Medulla oblongata (tissue), 1 donor: ENCODE measurements around the gene JMJD7.

Experiments
- DNase-seq: peaks from one replicate; pipeline ENCODE4 v3.0.0-alpha.2; 2015; ENCODE audit errors: extremely low spot score

JMJD7 gene

GRCh38 chr15:41827880-41828806 is at the start of gene JMJD7:
Gene JMJD7, plus strand, starts transcription at chr15:41828092. Its CDS starts 33 bp downstream, at chr15:41828125.
- DNase-seq: peak; percentile 93

- no peak for DNase-seq
These were observed 49.4 kb upstream of the JMJD7 start for GRCh38 chr15:41778521-41778920.

GRCh38 chr15:41779662-41780157 is 48.2 kb upstream of the JMJD7 start:
- no peak for DNase-seq

GRCh38 chr15:41780266-41780665 is 47.6 kb upstream of the JMJD7 start:
- DNase-seq: no peak

- DNase-seq: no peak
These were observed 47.2 kb upstream of the JMJD7 start for GRCh38 chr15:41780727-41781126.

GRCh38 chr15:41782371-41783282 is 45.3 kb upstream of the JMJD7 start:
- no peak for DNase-seq

- DNase-seq: no peak
These were observed 44.6 kb upstream of the JMJD7 start for GRCh38 chr15:41783296-41783695.

GRCh38 chr15:41788262-41788661 is 39.6 kb upstream of the JMJD7 start:
- no peak for DNase-seq

- peak; percentile 42 for DNase-seq
These were observed 38.7 kb upstream of the JMJD7 start for GRCh38 chr15:41789236-41789635.

- DNase-seq: peak; percentile 55
These were observed 38.2 kb upstream of the JMJD7 start for GRCh38 chr15:41789662-41790061.

- no peak for DNase-seq
These were observed 37.7 kb upstream of the JMJD7 start for GRCh38 chr15:41790169-41790568.

- DNase-seq: no peak
These were observed 36.9 kb upstream of the JMJD7 start for GRCh38 chr15:41790756-41791546.

GRCh38 chr15:41791547-41791937 is 36.4 kb upstream of the JMJD7 start:
- DNase-seq: no peak

GRCh38 chr15:41792000-41792637 is 35.8 kb upstream of the JMJD7 start:
- DNase-seq: no peak

- no peak for DNase-seq
These were observed 33.8 kb upstream of the JMJD7 start for GRCh38 chr15:41794081-41794480.

- no peak for DNase-seq
These were observed 31.7 kb upstream of the JMJD7 start for GRCh38 chr15:41795996-41796856.

GRCh38 chr15:41797201-41797944 is 30.5 kb upstream of the JMJD7 start:
- no peak for DNase-seq

- DNase-seq: no peak
These were observed 29.0 kb upstream of the JMJD7 start for GRCh38 chr15:41798607-41799487.
